ENCODE results near the gene BRPF1.

DNA sequence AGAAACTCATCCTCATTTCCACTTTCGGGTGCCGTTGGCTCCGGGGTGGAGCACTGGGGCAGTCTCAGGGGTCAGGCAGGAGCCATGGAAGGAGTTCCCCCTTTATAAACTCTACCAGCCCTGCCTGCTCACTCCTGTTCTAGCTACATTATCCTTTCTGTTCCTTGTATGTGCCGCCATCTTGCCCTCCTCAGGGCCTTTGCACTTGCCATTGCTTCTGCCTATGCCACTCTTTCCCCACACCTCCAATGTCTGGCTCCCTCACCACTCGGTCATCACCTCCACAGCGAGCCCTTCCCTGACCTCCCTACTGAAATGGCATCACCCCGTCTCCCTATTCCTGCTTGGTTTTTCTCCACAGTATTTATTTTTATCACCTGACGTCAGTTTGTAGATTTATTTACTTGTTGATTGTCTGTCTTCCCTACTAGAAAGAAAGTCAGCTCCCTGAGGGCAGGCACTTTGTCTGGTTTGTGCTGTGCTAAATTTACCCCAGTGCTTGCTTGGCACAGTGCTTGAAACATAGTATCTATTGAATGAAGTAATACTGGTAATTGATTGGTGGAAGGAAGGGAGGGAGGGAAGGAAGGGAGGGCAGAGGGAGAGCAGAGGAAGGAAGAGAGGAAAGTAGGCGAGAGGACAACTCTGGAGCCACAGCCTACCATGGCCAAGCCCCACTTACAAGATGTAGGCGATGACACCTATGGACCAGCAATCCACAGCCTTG, 29.4 kb downstream of the BRPF1 start:
- TF ChIP-seq, protein P1, sequence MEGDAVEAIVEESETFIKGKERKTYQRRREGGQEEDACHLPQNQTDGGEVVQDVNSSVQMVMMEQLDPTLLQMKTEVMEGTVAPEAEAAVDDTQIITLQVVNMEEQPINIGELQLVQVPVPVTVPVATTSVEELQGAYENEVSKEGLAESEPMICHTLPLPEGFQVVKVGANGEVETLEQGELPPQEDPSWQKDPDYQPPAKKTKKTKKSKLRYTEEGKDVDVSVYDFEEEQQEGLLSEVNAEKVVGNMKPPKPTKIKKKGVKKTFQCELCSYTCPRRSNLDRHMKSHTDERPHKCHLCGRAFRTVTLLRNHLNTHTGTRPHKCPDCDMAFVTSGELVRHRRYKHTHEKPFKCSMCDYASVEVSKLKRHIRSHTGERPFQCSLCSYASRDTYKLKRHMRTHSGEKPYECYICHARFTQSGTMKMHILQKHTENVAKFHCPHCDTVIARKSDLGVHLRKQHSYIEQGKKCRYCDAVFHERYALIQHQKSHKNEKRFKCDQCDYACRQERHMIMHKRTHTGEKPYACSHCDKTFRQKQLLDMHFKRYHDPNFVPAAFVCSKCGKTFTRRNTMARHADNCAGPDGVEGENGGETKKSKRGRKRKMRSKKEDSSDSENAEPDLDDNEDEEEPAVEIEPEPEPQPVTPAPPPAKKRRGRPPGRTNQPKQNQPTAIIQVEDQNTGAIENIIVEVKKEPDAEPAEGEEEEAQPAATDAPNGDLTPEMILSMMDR (conservative IDR thresholded peaks at IDR 0.05; ENCODE audit: low read length) = no peak
- no peak for TF ChIP-seq EZH2phosphoT487 (IDR thresholded peaks at IDR 0.05; ENCODE audit: borderline replicate concordance)

Measured in Loucy (cell line).